Adrenal gland (tissue), 12 donors: ENCODE data around the gene HEPACAM. TPM values are rescaled to one million over a fixed set of nuclear protein-coding genes. Genes with fewer than 3 reads are reported as not detected.

Experiments used
- DNase-seq, 7 donors: peaks; one replicate each; pipeline ENCODE4 v3.0.0-alpha.2; 2019 to 2020
- H3K27ac ChIP-seq, 5 donors: fragments of 200-600 bp; sonication (generic) in 4 of 5; 1 replicate in 3 of 5; 2 replicates in 2 of 5; pipeline versions ENCODE4 v1.5.1 to v1.8.0; 2016 to 2020; ENCODE audit warnings: mild to moderate bottlenecking in 1 of 5
- H3K27me3 ChIP-seq: fragments of 200-600 bp; 2 replicates; pipeline ENCODE4 v1.8.0; 2021
- H3K36me3 ChIP-seq, 2 donors: fragments of 200-600 bp; replicated peaks in 1 of 2; 1 replicate in 1 of 2; 2 replicates in 1 of 2; pipeline versions ENCODE4 v1.5.1 to v1.8.0; 2018 to 2022
- H3K4me1 ChIP-seq, 2 donors: fragments of 200-600 bp; replicated peaks in 1 of 2; 1 replicate in 1 of 2; 2 replicates in 1 of 2; pipeline versions ENCODE4 v1.5.1 to v1.8.0; 2018 to 2021
- H3K4me3 ChIP-seq, 4 donors: fragments of 200-600 bp; sonication (generic) in 3 of 4; one replicate each; pipeline ENCODE4 v1.5.1; 2016 to 2018
- H3K9me3 ChIP-seq, 3 donors: fragments of 200-600 bp; sonication (generic) in 1 of 3; replicated peaks in 1 of 3; 1 replicate in 2 of 3; 2 replicates in 1 of 3; pipeline versions ENCODE4 v1.5.1 to v1.8.0; 2016 to 2021
- POLR2A ChIP-seq, 2 donors: fragments of 450-650 bp; IDR thresholded peaks; one replicate each; pipeline ENCODE4 v1.6.1; 2017; ENCODE audit warnings: antibody characterized with exemption in 2 of 2, mild to moderate bottlenecking in 2 of 2, moderate library complexity in 1 of 2
- WGBS, 4 donors: extraction: QIAGEN DNeasy Blood & Tissue Kit in 2 of 4; methylation state at CpG; one replicate each; pipeline versions ENCODE4 v1.1.5 to v1.1.7; 2013 to 2017; 5-methylcytosine and 5-hydroxymethylcytosine counted together
- intact Hi-C, 2 donors: fragments of 100-400 bp; cut with DNase I; formaldehyde crosslinking; loops; one replicate each; pipeline versions ENCODE4 v1.14.1 to v1.15.0; 2022 to 2023
- polyA plus RNA-seq, 3 donors: library from polyadenylated mRNA; stranded (reverse); fragments of 200-250 nt in 2 of 3; fragments of 350-450 nt in 1 of 3; fragmentation: Illumina TruSeq in 1 of 3; extraction: RNeasy Lipid Tissue Mini Kit (QIAGEN cat#74804) in 1 of 3; gene quantifications; one replicate each; pipeline ENCODE4 v1.2.3, GENCODE V29; 2013 to 2014
- total RNA-seq, 9 donors: library from RNA; depleted of rRNA in 4 of 9; stranded (reverse); fragments of >200 nt in 4 of 9; fragments of 120-200 nt in 1 of 9; fragmentation: NEBNext Ultra II Directional in 1 of 9; extraction: Animal tissue kit (Norgen Biotek cat#: 25700) in 1 of 9; gene quantifications; one replicate each; pipeline versions ENCODE4 v1.1.0 to v1.2.4, GENCODE V29; 2013 to 2023
- TF ChIP-seq, protein P1 (sequence below), 6 experiments: fragments of 450-650 bp in 4 of 6; fragments of 200-600 bp in 2 of 6; sonication (generic) in 1 of 6; IDR thresholded peaks; 1 replicate in 5 of 6; 2 replicates in 1 of 6; pipeline versions ENCODE4 v1.5.1 to v1.8.0; 2016 to 2021; ENCODE audit warnings: antibody characterized with exemption in 6 of 6, mild to moderate bottlenecking in 2 of 6, moderate library complexity in 1 of 6
- donor health status: healthy with polysubstance abuse.
- donor health status: Bipolar disorder and iron deficiency.
- donor health status: DM: yes; HTN: yes; CAD: no.
- donor health status: DM: no; HTN: no; CAD: no.
- donor health status: DM: no; HTN: no; CAD: no.
- donor health status: DM: yes; HTN: yes; CAD: no.

The HEPACAM gene
- total and polyA plus RNA-seq, 12 donors, result 0.06 to 2.3 (median 0.24) TPM; not detected in 3

DNA sequence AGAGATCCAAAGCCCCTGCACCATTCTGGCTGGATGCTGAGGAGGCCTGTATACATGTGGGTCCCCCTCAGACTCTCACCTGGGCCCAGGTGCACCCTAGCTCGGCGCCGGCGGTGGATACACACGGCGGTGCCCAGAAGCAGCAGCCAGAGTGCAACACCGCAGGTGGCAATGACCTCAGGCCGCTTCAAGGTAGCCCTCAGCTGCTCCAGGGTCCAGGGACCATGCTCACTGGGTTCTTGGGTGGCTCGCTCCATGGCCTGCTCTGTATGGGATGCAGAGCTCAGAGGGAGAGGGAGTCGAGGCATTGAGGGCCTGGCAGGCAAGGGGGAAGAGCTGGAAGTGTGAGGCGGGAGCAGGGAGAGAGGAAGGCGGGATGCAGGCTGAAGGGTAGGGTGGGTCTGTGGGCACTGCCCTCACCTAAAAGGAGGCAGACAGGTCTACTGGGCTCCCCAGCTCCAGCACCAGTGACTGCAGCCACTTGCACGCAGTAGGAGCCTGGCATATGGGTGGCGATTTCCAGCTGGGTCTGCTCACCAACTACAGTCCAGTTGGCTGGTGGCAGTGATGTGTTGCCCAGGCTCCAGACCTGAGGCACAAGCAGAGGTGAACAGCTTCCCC is 42.0 kb downstream of the HEPACAM start:
- no peaks in the 10 kb centered on the region for H3K27me3 ChIP-seq
- H3K4me1 ChIP-seq, result peaks cover 7 to 11% of the 10 kb centered on the region in 2 donors
- no peaks in the 10 kb centered on the region for H3K36me3 ChIP-seq
- intact Hi-C loops, result no loop called here
- H3K4me3 ChIP-seq, result no peak overlapping the region
- DNase-seq, result no peak
- WGBS, 4 donors, result 82 to 88% (median 85%) methylated on average over 6 to 14 of the region's 14 CpGs
- peak overlapping the region in 1 of 5 donors; percentile 29 for H3K27ac ChIP-seq
- TF ChIP-seq, protein P1, sequence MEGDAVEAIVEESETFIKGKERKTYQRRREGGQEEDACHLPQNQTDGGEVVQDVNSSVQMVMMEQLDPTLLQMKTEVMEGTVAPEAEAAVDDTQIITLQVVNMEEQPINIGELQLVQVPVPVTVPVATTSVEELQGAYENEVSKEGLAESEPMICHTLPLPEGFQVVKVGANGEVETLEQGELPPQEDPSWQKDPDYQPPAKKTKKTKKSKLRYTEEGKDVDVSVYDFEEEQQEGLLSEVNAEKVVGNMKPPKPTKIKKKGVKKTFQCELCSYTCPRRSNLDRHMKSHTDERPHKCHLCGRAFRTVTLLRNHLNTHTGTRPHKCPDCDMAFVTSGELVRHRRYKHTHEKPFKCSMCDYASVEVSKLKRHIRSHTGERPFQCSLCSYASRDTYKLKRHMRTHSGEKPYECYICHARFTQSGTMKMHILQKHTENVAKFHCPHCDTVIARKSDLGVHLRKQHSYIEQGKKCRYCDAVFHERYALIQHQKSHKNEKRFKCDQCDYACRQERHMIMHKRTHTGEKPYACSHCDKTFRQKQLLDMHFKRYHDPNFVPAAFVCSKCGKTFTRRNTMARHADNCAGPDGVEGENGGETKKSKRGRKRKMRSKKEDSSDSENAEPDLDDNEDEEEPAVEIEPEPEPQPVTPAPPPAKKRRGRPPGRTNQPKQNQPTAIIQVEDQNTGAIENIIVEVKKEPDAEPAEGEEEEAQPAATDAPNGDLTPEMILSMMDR (IDR thresholded peaks at IDR 0.05), result no peak
- TF ChIP-seq POLR2A (IDR thresholded peaks at IDR 0.05), result no peak
- H3K9me3 ChIP-seq, result no peaks in the 10 kb centered on the region

DNA sequence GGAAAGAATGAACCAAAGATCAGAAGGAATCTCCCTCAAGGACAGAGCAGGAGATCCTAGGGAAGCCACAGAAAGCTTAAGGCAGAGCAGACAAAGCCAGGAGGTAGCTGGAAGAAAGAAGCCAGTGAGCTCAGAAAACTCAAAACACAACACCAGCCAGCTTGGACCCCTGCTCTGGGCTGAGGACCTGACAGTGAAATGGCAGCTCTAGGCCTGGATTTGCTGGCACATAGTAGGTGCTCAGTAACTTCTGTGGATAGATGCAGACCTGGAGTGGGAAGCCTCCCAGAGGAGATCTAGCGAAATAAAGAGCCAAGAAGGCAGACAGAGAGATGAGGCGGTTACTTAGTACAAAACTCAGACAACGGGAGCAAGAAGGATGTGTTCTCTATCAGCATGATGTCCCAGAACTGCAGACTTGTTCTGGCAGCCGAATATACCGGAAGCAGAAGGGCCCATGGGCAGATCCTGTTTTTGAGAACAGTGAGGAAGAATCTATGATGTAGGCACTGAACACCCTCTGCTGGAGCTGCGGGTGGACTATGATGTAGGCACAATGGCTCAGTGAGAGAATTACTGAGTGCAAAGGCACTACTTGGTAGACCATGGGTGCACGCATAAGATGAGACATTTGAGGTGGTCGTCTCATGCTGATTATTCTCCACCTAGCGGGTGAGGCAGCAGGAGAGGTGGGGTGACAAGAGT is 42.9 kb downstream of the HEPACAM start:
- H3K9me3 ChIP-seq, result no peaks in the 10 kb centered on the region
- peak overlapping the region in 1 of 5 donors; percentile 38 for H3K27ac ChIP-seq
- H3K4me1 ChIP-seq, result peaks cover 1 to 4% of the 10 kb centered on the region in 2 donors
- peak in 2 of 7 donors; percentile 29 to 45 for DNase-seq
- intact Hi-C loops, result no loop called here
- WGBS, 4 donors, result 71 to 84% (median 78%) methylated on average over 9 of the region's 9 CpGs
- H3K4me3 ChIP-seq, result no peak overlapping the region
- no peaks in the 10 kb centered on the region for H3K27me3 ChIP-seq
- no peaks in the 10 kb centered on the region for H3K36me3 ChIP-seq
- TF ChIP-seq, protein P1 (IDR thresholded peaks at IDR 0.05), result no peak
- TF ChIP-seq POLR2A (IDR thresholded peaks at IDR 0.05), result no peak

DNA sequence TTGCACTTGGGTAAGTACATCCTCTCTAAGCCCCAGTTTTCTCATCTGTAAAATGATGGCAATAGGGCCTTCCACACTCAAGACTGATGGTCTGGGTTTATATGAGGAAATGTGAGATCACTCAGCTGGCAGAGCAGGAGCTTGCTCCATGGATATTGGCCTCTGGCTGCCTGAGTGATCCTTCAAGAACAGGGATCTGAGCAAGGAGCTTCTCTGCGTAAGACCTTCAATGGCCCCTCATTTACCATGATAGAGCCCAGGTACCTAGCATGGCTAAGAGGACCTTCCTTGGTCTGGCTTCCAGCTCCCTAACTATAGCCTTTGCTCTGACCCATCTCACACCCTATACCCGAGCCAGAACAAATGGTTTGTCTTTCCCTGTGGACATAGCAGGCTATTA is 43.7 kb downstream of the HEPACAM start:
- 75 to 97% (median 83%) methylated on average over 1 to 2 of the region's 2 CpGs for WGBS, 4 donors
- H3K9me3 ChIP-seq, result no peaks in the 10 kb centered on the region
- no peak overlapping the region for H3K4me3 ChIP-seq
- H3K36me3 ChIP-seq, result no peaks in the 10 kb centered on the region
- TF ChIP-seq, protein P1 (IDR thresholded peaks at IDR 0.05), result no peak
- no peak for TF ChIP-seq POLR2A (IDR thresholded peaks at IDR 0.05)
- H3K4me1 ChIP-seq, result peaks cover 0 to 4% of the 10 kb centered on the region in 2 donors
- intact Hi-C loops, result no loop called here
- H3K27me3 ChIP-seq, result no peaks in the 10 kb centered on the region
- no peak overlapping the region for H3K27ac ChIP-seq
- no peak for DNase-seq

DNA sequence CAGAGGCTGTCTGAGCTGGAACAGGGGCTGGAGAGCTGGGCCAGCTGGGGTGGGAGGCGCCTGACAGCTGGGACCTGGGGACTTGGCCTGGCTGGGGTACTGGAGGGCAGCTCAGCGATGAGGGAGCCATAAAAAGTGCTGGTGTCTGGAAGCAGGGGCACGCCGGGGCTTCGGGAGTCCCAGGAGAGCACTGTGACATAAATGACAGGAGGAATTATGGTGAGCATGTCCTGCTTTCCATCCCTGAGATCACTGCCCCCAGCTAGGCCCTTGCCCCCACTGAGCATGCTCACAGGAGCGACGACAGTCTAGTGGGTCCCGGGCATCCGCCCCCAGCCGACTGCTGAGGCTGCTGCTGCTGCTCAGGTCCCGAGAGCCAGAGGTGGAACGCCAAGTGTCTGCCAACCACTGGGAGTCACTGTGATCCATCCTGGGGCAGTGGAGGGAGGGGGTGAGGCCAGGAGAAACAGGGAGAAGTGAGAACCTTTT is 44.4 kb downstream of the HEPACAM start:
- H3K27me3 ChIP-seq, result no peaks in the 10 kb centered on the region
- no peak for TF ChIP-seq POLR2A (IDR thresholded peaks at IDR 0.05)
- TF ChIP-seq, protein P1 (IDR thresholded peaks at IDR 0.05), result no peak
- no peaks in the 10 kb centered on the region for H3K9me3 ChIP-seq
- H3K27ac ChIP-seq, result no peak overlapping the region
- no peaks in the 10 kb centered on the region for H3K36me3 ChIP-seq
- intact Hi-C loops, result no loop called here
- peaks cover 0 to 4% of the 10 kb centered on the region in 2 donors for H3K4me1 ChIP-seq
- no peak overlapping the region for H3K4me3 ChIP-seq
- DNase-seq, result no peak
- 54 to 81% (median 72%) methylated on average over 9 to 12 of the region's 12 CpGs for whole genome bisulfite sequencing, 4 donors
